AG09319 (cell line): ENCODE data around the gene DSCAM.

ENCODE experiments used
- DNase-seq: peaks from one replicate; pipeline ENCODE4 v3.0.0-alpha.2; 2010; ENCODE audit warnings: low read depth; ENCODE audit errors: extremely low read depth
- TF ChIP-seq, protein P1 (sequence below): IDR thresholded peaks from 2 replicates; pipeline ENCODE4 v1.5.1; 2011; ENCODE audit warnings: low read depth, mild to moderate bottlenecking, inconsistent platforms, low read length, moderate library complexity

DSCAM gene

DNA sequence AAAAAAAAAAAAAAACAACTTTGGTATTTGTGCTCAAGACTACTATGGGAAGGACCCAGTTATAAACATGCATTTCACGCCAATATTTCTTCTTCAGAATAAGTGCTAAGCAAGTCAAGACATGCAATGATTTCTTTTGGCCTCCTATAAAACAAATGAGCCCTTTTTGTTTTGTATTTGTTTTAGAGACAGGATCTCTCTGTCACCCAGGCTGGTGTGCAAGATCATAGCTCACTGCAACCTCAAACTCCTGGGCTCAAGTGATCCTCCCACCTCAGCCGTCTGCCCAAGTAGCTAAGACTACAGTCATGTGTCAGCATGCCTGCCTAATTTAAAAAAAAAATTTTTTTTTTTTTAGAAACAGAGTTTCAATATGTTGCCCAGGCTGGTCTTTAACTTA is 631.0 kb downstream of the DSCAM start:
- DNase-seq, result no peak
- TF ChIP-seq, protein P1, sequence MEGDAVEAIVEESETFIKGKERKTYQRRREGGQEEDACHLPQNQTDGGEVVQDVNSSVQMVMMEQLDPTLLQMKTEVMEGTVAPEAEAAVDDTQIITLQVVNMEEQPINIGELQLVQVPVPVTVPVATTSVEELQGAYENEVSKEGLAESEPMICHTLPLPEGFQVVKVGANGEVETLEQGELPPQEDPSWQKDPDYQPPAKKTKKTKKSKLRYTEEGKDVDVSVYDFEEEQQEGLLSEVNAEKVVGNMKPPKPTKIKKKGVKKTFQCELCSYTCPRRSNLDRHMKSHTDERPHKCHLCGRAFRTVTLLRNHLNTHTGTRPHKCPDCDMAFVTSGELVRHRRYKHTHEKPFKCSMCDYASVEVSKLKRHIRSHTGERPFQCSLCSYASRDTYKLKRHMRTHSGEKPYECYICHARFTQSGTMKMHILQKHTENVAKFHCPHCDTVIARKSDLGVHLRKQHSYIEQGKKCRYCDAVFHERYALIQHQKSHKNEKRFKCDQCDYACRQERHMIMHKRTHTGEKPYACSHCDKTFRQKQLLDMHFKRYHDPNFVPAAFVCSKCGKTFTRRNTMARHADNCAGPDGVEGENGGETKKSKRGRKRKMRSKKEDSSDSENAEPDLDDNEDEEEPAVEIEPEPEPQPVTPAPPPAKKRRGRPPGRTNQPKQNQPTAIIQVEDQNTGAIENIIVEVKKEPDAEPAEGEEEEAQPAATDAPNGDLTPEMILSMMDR, result no peak

DNA sequence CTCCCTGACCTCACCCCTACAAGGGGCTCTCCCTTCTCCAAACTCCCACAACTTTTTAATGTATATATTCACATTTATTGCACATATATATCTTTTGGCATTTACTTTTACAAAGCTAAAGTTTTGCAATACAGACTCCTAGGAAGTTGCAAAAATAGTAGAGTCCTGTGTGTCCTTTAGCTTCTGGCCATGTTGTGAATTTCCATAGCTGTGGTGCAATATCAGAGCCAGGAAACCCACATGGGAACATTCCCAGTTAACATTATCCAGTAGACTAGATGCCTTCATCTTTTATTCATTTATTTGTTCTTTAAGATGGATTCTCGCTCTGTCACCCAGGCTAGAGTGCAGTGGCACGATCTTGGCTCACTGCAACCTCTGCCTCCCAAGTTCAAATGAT is 636.7 kb downstream of the DSCAM start:
- no peak for DNase-seq

DNA sequence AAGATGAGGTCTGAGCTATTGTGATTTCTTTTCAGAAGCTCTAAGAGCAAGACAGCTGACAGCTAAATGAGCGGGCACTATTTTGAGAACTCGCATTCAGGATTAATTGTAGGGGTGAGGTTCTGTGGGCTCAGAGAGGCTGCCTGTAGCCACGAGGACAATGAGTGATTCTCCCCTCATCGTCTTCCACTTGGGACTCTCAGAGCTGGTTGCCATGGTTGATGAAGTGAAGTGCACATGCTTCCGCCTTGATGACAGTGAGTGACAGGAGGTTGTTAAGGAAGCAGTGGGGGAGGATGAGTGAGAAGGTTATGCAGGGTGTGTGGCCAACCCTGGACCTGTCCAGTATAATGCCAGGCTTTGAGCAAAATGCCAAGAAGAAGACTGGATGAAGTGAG is 638.0 kb downstream of the DSCAM start:
- TF ChIP-seq, protein P1, result no peak
- DNase-seq, result no peak

More for the DNA sequence above, 636.7 kb downstream of the DSCAM start:
- TF ChIP-seq, protein P1, result no peak

DNA sequence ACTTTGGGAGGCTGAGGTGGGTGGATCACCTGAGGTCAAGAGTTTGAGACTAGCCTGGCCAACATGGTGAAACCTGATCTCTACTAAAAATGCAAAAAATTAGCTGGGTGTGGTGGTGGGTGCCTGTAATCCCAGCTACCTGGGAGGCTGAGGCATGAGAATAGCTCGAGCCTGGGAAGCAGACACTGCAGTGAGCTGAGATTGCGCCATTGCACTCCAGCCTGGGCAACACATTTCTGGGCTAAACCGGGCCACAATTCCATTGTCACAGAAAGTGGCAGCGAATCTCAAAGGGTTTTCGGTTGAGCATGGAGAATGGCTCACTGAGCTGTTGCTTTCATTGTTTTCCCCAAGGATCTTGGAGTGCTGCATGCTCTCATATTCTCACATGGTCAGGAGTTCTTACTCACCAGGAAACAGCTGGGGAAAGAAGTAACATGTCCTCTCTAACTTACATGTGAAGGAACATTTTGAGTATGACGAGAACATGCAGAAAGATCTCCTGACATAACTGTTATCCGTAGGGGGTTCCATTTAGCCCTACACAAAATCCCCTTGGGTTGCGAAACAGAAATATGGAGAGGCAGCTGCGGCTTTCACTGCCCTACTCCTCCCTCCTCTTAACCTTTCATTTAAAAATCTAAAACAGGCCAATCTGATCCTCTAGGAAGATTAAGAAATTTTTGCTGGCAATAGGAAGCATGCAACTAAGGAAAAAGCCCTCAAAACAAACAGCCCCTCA is 638.6 kb downstream of the DSCAM start:
- TF ChIP-seq, protein P1, result no peak
- no peak for DNase-seq

DNA sequence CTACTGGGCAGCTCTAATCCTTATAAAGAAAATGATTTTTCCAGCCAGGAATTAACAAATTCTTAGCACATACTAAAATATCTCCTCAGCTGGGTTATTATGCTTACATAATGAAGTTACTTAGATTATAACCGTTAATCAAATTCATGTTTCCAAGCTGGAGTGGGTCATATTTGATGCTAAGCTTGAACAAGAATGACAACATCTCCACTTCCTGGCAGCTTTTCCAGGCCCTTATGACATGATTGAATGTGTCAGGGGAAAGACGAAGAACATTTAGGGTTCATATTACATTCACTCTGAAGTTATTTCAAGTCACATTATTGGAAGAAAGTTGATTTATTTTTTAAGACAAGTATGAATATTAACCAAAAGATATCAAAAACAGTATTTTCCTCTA is 646.0 kb downstream of the DSCAM start:
- TF ChIP-seq, protein P1, result no peak
- DNase-seq, result no peak

DNA sequence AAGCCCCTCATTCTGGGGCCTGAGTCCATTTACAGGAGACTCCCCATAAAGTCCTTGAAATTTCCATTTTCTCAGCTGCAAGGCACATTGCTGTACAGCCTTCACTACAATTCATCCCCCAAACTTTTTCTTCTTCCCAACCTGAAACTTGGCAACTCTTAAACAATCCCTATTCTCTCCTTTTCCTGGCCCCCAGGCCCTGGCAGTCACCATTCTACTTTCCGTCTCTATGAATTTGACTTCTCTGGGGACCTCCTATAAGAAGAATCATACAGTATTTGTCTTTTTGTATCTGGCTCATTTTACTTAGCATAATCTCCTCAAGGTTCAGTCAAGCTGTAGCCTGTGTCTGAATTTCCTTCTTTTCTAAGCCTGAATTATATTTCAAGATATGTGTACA is 646.8 kb downstream of the DSCAM start:
- DNase-seq, result no peak
- TF ChIP-seq, protein P1, result no peak

DNA sequence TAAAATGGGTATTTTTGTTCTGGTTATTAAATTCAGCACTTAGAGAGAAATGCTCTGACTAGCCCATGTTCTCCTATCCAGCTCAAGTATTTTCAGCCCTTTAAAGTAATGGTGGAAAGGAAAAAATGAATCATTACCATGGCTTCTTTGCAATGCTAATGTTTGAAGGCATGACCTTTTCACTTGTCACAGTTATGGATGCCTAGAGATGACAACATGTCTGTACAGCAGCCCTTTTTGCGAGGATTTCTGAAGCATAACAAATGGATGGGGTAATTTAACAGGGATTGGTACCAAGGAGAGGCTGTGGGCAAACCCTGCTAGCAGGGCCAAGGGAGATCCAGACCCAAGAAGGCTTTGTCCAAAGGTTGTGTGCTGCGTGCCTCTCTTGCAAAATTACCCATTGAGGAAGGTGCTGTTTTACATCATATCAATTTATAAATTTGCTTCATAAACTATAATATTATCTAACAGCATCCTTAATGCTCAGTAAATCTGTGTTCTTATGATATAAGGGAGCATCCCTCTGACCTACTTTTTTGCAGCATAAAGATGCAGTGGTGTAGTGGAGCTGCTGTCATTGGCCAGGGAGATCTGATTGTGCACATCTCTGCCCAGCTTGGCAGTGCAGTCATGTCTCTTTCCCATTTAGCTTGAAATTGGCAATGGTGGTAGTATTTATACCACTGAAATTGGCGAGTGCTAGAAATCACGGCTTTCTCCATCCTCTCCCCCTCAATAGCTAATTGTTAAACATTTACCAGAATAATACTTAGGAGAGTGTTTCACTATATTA is 652.6 kb downstream of the DSCAM start:
- TF ChIP-seq, protein P1, result no peak

More for the DNA sequence above, 652.6 kb downstream of the DSCAM start:
- no peak for DNase-seq
